Measurements from ENCODE around the gene DRD1. TPM values are rescaled to one million over a fixed set of nuclear protein-coding genes. Genes with fewer than 3 reads are reported as not detected.
"Not testable (repeated sequence)": the region's sequence is repeated elsewhere in the genome, so short reads cannot be mapped to it uniquely, and the experiment has no call there.

Gene DRD1
- polyA plus RNA-seq, 3 donors, result not detected

DNA sequence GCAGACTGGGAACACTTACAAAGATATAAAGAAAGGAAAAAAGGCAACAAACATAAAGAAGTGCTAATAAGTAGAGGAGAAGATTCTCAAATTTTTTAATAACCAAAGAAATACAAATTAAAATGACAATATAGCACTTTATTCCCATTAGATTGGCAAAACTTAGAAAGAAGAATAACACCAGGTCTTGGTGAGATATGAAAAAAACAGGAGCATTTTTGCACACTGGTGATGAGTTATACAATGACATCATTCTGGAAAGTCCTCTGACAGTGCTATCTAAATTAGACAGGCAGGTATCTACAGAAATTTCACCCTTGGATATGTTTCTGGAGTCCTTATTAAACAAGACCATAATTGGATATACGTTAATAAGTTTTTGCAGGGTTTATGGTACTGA, 24.9 kb upstream of the DRD1 start:
- no peak for DNase-seq (ENCODE audit: low read depth in 3 of 3, low spot score in 2 of 3)

DNA sequence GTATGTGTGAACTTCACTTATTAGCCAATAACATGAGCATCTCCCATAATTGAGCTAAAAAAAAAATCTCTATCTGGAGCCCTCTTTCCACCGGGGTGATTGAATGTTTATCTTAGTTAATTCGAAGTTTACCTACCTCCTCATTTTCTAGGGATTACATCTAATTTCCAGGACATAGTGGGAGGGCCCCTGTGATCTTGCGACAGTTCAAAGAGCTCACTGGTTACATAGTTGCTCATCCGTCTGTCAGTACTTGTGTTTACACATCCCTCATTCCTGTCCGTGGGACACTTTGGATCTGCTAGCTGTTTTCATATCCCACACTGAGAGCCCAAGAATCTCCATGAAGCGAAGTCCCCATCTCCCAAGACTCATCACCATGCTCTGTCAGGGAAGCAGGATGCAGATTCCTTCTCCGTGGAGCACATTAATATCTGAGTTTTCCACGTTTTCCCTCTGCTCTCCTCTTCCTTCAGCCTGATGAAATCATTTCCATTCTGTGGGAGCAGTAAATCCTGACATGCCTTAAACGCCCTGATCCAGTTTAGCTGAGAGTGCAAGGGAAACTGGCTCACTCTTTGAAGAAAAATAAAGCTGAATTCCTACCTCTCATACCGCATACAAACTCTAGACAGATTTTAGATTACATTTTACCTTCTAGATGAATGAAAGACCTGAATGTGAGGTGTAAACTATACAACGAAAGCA, 24.2 kb upstream of the DRD1 start:
- DNase-seq (ENCODE audit: low read depth in 3 of 3, low spot score in 2 of 3), result no peak

DNA sequence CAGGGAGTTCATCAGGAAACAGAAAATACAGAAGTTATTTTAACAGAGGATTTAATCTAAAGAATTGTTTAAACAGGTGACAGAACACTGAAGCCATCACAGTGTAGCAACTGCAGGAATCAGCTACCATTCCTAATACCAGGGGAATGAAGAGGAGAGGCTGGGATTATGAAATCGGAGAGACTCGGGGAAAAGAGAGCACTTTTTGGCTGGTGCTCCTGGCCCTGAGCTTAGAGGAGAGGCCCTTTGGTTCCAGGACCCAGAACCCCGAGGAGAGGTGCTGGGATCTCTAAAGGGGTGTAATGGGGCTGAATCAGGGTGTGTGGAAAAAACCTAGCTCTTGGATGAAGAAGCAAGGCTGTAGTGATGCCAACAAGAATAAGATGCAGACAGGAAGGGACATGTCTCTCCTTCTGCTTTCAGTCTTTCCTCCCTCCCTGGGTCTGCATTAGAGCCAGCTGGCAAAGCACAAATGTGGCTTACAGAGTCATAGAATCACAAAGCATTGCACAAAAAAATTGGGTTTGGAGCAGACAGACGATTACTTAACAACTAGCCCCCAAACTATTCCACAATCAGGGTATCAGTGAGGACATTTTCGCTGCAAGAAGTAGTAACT, 22.8 kb upstream of the DRD1 start:
- no peak for DNase-seq (ENCODE audit: low read depth in 3 of 3, low spot score in 2 of 3)

DNA sequence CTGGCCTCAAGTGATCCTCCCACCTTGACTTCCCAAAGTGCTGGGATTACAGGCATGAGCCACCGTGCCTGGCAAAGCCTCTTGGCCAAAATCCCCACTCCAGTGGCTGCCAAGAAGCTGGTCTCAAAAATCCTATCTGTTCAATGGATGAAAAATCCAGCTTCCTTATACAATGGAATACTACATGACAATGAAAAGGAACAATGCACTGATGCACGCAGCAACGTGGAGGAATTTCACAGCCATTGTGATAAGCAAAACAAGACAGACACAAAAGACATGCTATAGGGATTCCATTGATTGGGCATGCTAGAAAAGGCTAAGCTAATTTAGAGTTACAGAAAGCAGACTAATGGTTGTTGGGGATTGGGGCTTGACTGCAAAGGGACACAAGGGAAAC, 21.3 kb upstream of the DRD1 start:
- DNase-seq (ENCODE audit: low read depth in 3 of 3, low spot score in 2 of 3), result no peak

DNA sequence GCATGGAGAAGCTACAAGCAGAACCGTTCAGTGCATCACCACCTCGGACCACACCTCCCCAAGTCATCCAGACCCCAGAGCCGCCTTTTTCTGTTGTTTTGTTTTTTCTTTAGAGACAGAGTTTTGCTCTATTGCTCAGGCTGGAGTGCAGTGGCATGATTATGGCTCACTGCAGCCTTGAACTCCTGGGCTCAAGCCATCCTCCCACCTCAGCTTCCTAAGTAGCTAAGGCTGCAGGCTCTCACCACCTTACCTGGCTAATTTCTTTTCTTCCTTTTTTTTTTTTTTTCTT, 20.9 kb upstream of the DRD1 start:
- no peak for DNase-seq (ENCODE audit: low read depth in 3 of 3, low spot score in 2 of 3)

DNA sequence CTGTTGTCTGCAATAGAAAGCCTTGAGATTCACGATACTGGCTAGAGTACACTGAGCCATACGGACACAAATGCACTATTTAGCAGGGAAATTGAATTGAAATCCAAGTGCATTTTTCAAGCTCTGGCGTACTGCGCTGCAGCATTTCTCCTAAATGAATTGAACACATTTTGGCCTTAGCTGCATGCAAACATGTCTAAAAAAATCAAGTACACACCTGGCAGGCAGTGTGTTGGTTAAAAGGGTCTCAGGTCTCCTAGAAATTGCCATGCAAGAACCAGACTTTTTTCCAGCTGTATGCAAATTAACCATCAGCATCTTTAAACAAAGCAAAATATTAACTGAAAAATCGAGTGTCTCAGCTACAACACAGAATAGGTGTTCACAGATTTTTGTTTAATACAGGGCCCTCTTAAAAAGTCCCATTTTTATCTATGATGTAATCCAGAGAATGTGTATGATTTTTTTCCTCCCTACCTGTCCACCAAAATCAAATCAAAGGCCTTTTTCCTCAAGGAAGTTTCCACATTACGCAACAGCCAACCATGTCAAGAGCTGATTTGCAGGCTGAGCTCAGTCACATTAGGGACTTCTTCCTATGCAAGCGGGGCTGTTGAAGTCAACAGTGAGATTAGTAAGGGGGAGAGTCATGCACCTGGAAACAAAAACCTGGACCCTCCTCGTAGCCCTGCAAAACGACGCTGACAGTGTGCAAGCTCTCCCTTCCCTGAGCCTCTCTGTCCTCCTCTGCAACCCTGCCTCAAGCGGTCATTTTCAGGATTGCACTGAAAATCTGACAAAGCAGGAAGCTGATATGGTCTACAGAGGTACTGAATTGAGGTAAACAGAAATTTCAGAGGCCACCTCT, 20.3 kb upstream of the DRD1 start:
- DNase-seq (ENCODE audit: low read depth in 3 of 3, low spot score in 2 of 3), result peak in 1 of 3 donors; percentile 46

DNA sequence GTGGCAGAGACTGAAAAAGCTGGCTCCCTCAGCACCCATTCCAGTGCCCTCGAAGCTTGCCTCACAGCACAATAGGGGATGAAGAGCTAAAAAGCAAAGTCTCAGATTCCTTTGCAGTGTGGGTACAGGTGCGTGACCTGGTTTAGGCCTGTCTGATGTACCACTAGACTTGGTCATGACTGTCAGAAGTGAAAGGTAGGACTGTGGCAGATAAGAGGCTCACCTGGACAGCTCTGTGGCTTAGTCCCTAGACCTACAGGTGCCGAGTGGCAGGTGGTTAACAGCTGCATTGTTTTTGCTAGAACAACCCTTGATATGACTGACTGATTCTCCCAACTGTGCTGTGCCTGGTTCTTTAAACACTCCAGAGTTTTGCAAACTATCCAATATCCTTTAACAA, 19.7 kb upstream of the DRD1 start:
- no peak for DNase-seq (ENCODE audit: low read depth in 3 of 3, low spot score in 2 of 3)

DNA sequence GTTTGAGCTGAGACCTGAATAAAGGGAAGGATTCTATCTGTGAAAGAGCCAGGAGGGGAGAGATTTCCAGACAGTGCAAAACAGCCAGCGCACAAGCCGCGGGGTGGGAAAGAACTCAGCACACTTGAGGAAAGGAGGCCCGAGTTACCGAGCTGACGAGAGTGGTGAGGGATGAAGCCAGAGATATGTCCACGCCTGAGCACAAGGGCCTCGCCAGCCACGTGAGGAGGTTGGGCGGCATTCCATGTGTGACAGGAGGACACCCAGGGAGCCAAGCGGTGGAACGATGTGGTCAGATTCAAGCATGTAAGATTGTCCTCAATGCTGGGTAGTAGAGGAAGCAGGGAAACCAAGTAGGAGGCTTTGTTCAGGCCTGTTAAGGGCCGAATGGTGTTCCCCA, 17.4 kb upstream of the DRD1 start:
- no peak for DNase-seq (ENCODE audit: low read depth in 3 of 3, low spot score in 2 of 3)

DNA sequence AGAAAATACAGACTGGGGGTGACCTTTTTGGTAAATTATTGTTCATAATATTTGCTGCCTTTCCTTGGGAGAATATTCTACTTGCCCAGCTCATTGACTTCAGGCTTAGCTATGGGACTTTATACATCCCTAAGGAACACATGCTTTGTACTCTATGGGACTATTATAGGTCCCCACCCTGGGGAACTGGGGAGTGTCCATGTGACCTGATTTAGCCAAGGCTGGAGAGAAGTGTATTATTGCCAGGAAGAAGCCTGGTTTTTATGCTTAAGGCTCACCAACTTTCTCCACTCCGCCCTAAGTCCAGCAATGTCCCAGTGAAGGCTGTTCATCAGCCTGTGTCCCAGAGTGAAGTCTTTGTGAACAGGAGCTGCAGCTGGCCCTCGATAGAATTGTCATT, 16.6 kb upstream of the DRD1 start:
- no peak for DNase-seq (ENCODE audit: low read depth in 3 of 3, low spot score in 2 of 3)

DNA sequence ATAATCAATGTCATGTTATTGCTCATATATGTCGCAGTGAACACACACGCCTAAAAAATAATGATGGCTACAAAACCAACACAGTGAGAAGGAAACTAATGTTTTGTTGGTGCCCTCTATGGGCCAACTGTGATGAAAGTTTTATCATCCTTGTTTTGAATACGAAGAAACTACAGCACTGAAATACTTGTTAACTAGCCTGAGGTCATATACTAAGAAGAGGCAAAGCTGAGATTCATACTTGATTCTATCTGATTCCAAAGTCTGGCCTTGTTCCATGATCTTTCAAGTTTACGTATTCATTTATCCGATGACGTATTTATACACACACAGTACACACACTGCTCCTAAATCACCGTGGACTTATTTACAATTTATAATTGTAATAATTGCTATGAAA, 16.1 kb upstream of the DRD1 start:
- no peak for DNase-seq (ENCODE audit: low read depth in 3 of 3, low spot score in 2 of 3)

DNA sequence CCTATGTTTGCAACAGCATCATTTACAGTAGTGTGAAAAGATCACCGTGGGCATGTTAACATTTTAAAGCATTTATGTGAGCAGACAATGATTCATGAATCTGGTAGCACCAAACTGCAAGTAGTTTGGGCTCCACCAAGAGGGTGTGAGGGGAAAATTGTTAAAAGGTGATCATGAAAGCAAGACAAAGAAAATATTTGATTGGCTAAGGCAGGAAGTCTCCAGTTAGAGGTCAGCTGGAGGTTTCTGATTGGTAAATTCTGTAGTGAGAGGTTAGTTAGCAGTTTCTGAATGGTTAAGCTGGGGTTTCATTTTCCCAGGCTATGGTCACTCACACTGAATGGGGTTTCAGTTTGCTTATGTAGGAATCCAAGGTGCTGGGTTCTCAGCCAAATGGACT, 13.5 kb upstream of the DRD1 start:
- DNase-seq (ENCODE audit: low read depth in 3 of 3, low spot score in 2 of 3), result no peak

DNA sequence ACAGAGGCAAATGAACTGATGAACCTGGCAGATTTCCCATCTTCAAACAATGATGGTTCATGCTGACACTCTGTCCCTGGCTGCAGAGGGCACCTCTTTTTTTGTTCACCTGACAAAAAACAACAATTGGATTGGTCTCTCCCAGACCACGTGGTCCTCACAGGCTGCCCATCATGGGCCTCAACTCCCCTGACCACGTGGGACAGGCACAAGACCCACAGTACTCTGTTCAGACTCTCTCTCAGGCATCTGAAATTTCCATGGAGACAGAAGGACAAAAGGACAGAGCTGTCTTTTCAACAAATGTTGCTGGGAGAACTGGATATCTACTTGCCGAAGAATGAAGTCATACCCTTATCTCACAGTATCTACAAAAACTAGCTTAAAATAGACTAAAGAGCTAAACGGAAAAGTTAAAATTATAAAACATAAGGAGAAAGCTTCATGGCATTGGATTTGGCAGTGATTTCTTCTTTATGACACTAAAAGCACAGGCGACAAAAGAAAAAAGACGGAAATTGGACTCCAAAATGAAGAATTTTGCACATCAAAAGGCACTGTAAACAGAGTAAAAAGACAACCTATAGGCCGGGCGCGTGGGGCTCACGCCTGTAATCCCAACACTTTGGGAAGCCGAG, 12.2 kb upstream of the DRD1 start:
- DNase-seq (ENCODE audit: low read depth in 3 of 3, low spot score in 2 of 3), result no peak

DNA sequence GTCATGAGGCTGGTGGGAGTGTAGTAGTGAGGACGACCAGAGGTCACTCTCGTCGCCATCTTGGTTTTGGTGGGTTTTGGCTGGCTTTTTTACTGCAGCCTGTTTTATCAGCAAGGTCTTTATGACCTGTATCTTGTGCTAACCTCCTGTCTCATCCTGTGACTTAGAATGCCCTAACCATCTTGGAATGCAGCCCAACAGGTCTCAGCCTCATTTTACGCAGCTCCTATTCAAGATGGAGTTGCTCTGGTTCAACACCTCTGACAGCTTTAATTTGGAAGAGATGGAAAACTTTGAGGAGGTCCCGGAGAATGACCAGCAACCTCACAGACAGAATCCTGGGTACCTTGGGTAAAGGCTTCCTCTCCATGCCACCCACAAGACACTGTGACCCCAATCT, 10.4 kb upstream of the DRD1 start:
- DNase-seq (ENCODE audit: low read depth in 3 of 3, low spot score in 2 of 3), result not testable (repeated sequence)

DNA sequence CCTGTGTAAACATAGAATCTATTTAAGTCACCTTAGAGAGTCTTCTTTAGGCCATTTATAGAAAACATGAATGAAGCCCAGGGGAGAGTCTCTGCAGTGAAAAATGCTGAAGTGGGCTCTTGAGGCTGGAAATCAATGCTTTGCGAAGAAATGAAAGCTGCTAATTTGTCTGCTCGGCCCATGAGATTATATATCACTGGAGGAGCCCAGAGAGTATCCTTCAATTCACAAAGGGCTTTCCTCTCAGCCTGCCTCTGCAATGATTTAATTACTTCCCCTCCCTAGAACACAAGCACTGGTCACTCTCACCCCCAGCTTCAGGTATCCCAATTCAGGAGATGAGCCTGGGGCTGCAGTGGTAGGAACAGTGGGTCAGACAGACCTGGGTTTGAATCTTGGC, 8.2 kb upstream of the DRD1 start:
- DNase-seq (ENCODE audit: low read depth in 3 of 3, low spot score in 2 of 3), result no peak

DNA sequence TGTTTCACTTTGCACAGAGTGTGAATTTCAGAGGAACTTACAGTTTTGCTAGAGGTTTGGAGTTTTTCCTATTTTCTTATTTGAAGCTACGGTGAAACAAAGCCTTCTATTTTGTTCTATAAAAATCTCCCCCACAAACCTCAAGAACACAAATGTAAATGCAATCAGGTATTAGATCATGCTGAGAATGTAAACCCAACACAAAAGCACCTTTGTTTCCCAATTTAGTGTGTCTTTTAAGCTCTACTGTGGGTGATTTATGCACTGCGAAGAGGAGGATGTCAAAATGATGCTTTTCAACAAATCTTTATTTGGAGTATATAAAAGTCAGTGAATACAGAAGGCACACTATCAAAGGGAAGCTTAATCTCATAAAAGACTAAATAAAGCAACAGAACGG, 4.3 kb upstream of the DRD1 start:
- DNase-seq (ENCODE audit: low read depth in 3 of 3, low spot score in 2 of 3), result no peak

DNA sequence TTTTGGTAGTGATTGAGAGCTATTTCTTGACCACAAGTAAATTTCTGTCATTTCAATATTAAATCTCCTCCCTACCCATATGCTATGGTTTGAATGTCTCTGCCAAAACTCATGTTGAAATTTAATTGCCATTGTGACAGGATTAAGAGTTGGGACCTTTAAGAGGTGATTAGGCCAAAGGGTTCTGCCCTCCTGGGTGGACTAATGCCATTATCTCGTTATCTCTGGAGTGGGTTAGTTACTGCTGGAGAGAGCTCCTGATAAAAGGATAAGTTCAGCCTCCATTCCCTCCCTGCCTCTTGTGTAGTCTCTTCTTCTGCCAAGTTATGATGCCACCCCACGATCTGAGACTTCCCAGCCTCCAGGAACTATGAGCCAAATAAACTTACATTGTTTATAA, 3.6 kb upstream of the DRD1 start:
- no peak for DNase-seq (ENCODE audit: low read depth in 3 of 3, low spot score in 2 of 3)

DNA sequence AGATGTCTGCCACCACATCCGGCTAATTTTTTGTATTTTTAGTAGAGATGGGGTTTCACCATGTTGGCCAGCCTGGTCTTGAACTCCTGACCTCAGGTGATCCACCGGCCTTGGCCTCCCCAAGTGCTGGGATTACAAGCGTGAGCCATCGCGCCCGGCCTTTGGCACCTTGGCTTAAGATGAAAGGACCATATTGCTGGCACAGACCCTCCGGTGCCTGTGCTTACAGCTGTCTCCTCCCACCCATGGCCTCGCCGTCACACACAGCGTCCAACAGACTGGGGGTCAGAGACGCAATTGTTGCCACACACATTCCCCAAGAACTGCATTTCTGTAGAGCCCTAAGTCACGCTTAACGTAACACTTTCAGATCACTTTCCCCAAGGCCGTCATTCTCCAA, 2.4 kb upstream of the DRD1 start:
- DNase-seq (ENCODE audit: low read depth in 3 of 3, low spot score in 2 of 3), result not testable (repeated sequence)

DNA sequence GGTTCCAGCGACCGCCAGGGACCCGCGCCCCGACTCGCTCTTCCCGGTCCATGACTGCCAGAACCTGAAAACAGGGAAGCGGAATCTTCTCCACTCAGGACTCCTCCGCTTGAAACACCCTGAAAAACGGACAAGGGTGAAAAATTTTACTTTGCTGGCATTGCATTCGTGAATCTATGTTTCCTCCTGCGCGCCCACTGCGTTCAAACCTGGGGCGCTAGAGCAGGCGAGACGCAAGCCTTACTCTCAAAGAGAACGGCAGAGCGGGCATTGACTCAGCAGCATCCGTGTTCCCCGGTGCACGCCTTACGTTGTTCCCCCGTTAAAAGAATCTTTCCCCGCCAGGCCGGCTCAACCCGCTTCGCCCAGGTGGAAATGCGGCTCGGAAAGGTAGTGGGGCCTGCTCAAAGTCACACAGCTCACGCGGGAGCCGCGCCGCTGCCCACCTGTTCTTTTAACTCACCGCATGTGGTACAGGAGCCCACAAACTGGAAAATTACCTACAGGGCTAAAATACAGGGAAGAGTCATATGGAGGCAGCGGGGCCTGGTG, 999 bp upstream of the DRD1 start:
- DNase-seq (ENCODE audit: low read depth in 3 of 3, low spot score in 2 of 3), result no peak

DNA sequence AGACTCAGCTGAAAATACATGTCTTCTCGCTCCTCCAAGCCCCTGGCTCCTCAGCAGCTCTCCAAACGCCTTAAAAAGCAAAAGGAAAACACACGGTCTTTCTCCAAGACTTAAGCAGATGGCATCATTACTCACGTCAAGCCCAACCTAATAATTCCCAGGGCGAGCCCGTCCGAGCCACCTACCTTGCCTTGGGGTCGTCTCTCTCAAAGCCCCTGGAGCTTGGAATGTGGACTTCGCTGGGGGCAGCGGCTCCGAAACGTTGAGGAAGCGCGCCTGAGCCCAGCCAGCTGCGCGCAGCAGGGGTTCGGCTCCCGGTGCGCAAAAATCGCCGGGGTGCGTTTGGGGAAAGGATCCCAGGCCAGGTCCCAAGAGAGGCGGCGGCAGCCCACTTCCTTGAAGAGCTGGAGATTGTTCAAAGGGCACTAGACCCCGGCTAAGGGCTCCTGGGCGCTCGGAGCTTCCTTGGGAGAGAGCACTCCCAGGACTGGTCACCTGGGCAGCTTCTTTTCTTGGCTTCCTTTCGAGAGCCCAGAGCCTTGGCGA, 395 bp downstream of the DRD1 start:
- DNase-seq (ENCODE audit: low read depth in 3 of 3, low spot score in 2 of 3), result no peak

DNA sequence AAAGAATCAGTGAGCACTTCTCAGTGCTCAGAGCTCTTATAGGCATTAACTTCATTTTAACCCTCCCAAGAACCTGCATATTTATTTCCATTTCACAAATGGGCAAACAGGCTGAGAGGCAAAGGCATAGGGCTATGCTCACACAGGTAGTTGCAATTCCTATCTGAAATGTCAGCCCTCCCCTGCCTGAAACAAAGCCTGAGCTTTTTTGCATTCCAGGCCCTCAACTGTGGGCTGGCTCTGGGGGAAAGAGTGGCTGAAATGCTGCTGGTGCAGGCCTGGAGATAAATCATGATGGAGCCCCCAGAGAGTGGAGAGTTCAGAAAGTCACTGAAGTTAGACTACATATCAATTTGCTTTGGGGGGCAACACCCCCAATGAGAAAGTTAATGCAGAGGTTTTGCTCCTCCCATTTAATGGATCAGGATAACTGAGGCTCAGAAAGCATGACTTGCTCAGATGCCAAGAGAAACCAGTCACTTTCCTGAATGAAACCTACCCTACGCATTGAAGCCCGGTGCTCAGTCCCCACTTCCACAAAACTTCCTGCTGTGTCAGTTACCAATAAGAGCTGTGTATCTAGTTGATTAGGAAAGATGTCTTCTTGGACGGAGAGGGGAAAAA, 5.6 kb downstream of the DRD1 start:
- no peak for DNase-seq (ENCODE audit: low read depth in 3 of 3, low spot score in 2 of 3)

DNA sequence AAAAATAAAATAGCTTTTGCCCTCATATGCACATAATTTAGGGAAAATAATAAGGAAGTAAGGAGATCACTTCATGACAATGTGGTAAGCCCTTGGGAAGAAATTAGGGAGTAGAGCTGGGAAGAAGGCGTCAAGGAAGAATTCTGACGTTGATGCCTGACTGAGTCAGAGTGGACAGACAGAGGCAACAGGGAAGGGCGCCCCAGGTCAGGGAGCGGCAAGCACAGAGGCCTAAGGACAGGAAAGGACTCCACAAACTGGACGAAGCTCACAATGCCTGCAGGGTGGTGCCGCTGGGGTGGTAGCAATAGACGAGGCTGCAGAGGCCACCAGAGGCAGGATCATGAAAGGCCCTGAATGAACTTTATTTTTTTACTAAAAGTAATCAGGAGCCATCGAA, 7.6 kb downstream of the DRD1 start:
- no peak for DNase-seq (ENCODE audit: low read depth in 3 of 3, low spot score in 2 of 3)

Measured in right renal cortex interstitium (tissue), 3 donors.